HFF-Myc (cell line): ENCODE data around the gene TDRD7.

Experiments
- DNase-seq: peaks from one replicate; pipeline ENCODE4 v3.0.0-alpha.2; 2011; ENCODE audit warnings: low read depth; ENCODE audit errors: extremely low read depth
- H3K4me3 ChIP-seq: replicated peaks from 2 replicates; pipeline ENCODE4 v1.5.1; 2011; ENCODE audit warnings: low read depth, mild to moderate bottlenecking, control low read depth, low read length
- TF ChIP-seq, protein P1 (sequence below): IDR thresholded peaks from 2 replicates; pipeline ENCODE4 v1.5.1; 2012; ENCODE audit warnings: mild to moderate bottlenecking, low read depth, low read length, control low read depth; ENCODE audit errors: missing control alignments

Gene TDRD7

DNA sequence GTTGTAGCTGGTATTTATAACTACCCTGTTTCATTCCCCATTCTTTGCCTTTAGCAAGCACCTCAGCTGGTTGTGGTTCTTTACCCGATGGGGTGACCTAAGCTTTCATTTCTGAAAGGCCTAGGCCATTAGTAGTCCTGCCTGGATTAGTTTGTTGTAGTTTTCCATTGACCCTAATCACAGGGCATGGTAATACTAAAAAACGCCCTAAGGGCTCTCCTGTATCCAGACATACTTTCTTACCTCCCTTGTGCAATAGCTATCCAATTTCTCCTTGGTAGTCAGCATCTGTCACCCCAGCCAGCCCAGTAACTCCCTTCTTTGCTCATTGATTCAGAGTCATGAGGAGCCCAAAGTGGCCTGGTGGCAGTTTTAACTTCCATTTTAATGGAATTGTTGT, 113.6 kb downstream of the TDRD7 start:
- peak; percentile 21 for DNase-seq

DNA sequence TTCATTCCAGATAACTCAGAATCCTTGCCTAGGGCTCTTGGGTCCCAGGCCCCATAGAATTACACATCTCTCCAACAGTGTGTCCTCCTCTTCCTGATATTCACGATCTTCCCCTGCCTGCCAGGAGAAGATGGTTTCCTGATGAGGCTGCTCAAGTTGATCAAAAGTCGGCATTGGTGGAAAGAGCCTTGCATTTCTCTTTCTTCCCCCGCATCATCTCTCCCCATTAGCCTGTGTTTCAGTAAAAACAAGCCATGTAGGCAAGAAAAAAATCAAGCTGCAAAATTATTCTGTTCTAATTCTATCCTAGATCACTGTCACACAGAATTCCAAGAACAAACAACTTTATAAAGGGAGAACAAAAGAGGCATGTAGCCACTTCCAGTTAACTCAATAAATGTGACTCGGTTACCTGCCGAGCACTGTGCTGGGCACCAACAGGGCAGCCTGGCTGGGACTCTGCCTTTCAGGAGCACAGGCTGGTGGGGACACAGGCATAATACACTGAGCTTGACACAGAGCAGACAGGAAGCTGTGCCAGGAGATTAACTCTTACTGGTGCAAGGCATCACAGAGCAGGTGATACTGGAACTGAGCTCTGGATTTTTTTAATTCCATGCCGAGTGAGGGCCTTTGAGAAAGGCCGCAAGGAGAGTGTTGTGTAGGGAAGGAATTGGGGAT, 115.1 kb downstream of the TDRD7 start:
- DNase-seq: no peak
- H3K4me3 ChIP-seq: no peak overlapping the region
- TF ChIP-seq, protein P1, sequence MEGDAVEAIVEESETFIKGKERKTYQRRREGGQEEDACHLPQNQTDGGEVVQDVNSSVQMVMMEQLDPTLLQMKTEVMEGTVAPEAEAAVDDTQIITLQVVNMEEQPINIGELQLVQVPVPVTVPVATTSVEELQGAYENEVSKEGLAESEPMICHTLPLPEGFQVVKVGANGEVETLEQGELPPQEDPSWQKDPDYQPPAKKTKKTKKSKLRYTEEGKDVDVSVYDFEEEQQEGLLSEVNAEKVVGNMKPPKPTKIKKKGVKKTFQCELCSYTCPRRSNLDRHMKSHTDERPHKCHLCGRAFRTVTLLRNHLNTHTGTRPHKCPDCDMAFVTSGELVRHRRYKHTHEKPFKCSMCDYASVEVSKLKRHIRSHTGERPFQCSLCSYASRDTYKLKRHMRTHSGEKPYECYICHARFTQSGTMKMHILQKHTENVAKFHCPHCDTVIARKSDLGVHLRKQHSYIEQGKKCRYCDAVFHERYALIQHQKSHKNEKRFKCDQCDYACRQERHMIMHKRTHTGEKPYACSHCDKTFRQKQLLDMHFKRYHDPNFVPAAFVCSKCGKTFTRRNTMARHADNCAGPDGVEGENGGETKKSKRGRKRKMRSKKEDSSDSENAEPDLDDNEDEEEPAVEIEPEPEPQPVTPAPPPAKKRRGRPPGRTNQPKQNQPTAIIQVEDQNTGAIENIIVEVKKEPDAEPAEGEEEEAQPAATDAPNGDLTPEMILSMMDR: no peak

More for the DNA sequence above, 113.6 kb downstream of the TDRD7 start:
- TF ChIP-seq, protein P1: no peak
- H3K4me3 ChIP-seq: no peak overlapping the region

DNA sequence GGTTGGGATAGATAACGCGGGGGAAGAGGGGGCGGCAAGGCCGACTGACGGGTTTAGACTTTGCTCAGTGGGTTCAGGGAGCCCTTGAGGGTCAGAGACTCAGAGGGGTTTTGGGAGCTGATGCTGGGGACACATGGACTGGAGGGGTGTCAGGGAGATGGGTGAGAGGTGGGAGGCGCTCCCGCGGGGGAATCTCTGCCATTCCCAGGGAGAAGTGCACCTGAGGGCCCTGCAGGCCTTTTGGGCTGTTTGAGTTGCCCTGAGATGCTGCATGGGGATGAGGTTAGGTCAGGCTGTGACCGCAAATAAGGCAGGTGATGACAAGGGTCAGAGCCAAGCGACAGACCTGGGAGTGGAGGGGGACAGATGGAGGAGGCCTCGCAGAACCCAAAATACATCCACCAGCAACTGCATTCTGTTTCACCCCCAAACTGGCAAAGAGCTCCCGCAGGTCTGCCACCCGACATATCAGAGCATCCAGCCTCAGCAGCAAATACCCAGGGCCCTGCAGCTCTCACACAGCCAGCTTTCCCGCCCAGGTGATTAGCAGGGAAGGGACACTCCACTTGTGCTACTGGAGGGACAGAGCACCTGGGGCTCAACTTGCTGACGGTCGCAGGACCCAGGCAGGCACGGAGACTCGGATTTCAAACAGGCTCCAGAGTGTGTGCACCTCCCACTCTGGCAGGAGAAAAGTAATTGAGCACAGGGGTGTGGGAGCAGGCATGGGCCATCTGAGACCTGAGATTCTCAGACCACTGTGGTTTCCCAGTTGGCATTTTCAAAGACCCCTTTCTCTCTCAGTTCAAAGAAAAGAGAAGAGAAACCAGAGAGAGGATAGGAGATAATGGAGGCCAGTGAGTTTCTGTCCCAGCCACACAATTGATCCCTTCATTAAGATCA, 116.0 kb downstream of the TDRD7 start:
- no peak for DNase-seq
- TF ChIP-seq, protein P1: no peak
- no peak overlapping the region for H3K4me3 ChIP-seq

DNA sequence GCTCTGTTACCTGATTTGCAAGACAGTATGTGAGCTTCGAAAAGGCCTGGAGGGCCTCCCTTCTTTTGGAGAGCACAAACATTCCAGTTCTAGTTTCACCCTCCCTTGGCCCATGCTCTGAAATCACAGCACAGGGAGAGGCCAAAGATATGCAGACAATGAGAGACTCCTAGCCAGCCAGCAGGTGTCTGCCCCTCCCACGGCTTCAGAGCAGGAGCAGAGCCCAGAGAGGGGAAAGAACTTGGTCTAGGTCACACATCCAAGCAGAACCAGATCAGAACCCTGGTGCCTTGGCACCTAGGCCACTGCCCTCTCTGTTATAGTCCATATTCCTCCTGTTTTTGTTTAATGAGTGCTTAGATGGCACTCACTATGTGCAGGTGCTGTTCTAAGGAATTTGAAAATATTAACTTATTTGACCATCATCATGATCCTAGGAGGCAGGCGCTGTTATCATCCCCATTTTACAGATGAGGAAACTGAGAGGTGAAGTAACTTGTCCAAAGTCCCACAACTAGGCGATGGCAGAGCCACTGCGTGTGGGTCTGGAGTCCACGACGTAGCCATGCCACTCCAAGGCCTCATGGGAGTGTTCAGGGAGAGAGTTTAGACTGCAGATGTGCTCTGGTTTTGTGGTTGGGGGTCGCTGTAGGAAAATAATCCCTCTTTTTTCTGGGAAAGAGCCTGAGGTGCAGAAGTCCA, 116.8 kb downstream of the TDRD7 start:
- no peak overlapping the region for H3K4me3 ChIP-seq
- TF ChIP-seq, protein P1: no peak
- DNase-seq: no peak

DNA sequence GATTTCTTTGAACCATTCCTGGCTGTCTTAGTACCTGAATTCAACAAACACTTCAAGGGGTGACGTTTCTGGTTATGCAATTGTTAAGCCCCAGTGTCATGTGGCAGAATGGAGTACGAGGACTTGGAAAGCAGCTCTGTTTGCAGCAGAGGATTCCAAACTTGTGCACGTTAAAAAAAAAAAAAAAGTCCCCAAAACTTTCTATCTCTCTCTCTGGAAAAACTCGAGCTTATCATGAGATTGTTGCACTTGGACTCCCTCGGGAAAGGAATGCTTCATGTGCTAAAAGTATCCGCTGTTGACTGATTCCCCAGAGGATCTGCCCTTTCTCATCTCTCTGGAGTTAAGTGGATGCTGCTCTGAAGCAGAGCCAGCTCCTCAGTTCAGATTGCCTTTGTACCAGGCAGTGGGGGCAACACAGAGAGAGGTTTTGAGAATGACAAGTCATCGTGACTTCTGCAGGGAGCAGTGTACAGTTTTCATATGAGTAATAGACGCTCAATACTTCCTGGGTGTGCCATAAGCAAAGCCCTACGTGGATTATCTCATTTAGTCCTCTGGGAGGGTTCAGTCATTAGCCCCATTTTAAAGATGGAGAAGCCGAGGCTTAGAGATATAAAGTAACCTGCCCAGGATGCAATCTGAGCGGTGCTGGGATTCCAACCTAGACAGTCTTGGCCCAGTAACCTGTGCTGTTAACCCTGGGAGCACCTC, 117.6 kb downstream of the TDRD7 start:
- DNase-seq: no peak
- TF ChIP-seq, protein P1: no peak
- H3K4me3 ChIP-seq: no peak overlapping the region

DNA sequence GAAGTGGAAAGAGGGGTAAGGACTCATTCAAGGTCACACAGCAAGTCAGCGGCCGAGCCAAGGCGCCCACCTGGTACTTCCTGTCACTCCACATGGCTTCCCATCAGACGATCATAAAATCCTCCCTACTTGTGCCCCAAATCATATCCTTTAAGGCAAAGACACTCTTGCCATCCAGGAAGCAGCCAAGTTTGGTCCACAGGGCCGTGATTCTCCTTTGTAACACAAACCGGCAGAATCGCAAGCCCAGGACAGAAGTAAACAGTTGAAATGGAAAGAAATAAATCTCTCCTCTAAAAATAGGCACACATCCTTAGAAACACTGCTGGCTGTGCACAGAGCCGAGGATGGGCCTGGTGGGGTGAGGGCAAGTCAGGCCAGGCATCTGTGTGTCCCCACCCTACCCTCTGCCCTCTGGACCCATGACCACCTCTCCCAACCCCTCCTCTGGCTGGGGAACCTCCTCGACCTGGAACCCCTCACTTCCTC, 120.0 kb downstream of the TDRD7 start:
- no peak overlapping the region for H3K4me3 ChIP-seq
- TF ChIP-seq, protein P1: no peak
- no peak for DNase-seq
